Measurements from ENCODE around the gene OR2A7.
"Not testable (repeated sequence)": the region's sequence is repeated elsewhere in the genome, so short reads cannot be mapped to it uniquely, and the experiment has no call there.

Gene OR2A7

DNA sequence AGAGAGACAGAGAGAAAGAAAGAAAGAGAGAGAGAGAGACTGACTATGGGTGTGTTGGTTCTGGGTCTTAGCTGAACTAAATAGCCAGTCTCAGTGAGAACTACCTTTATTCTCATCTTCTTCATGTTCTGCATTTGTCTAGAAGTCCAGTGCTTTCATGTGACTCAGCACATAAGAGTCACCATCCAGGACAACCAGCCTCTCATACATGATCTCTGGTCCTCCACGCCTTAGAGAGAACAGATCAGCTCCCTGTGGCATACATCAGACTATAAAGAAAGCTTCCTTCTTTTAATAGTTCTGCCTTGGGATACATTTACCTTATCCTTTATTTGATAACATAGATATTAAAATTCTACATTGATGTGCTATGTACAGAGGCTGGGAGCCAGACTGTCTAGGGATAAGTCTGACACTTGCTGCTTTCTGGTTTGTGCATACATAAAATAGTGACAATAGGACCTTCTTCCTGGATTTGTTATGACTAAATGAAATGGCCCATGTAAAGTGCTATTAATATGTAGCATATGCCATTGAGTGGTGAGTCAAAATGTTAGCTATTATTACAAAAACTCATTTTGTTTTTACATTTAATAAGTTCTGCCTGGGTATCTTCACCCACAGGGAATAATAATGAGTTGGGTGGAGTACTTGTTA is 16.8 kb downstream of the OR2A7 start:
- DNase-seq: not testable (repeated sequence)

DNA sequence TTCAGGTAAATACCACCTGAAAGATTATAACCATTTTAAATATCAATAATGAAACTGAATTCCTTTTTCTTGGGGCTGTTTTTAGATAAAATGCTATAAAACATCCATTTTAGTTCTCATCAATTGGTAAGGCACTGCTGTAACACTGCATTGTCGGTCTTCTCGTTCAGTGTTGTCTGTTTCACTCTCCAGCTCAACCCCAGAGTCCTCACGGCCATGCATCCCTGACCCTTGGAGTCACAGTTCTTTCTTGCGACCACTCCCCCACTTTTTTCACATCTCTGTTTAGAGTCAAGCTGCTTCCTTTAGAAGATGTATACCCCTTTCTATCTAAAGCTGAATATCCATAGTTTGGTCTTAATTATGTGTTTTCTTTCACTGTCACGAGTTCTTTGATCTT is 17.6 kb downstream of the OR2A7 start:
- not testable (repeated sequence) for DNase-seq

DNA sequence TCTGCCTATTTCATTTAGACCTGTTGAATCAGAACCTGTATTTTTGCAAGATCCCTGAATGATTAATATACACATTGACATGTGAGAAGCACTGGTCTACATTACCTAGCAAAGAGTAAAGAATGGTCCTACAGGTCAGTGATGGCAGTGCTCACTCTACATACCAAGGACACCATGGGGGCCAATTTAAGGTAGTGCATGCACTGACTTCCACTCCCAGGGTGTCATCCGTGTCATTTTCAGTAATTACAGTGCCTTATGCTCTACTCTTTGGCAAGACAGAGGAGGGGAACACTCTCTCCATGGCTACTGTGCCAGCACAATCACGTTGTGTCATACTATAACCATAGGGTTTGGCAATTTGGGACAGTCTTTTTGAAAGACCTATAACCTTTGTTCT is 19.2 kb downstream of the OR2A7 start:
- not testable (repeated sequence) for DNase-seq

DNA sequence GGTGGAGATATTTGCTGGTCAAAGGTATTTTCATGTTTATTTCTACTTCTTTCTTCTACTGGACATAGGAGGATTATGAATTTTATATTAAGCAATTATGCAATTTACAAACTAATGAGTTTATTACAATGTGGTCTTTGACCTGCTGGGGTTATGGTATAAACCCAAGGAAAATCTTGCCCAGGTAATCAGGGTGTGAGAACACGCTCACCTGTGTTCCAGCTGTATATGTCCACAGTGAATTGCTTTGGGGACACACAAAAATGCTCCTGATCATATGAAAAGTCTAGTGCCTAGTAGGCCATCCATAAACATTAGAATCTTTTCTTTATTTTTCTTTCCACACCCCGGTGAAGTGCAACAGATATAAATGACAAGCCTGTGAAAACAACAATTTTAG is 25.2 kb downstream of the OR2A7 start, which contains the start of gene OR2A42:
TSS of gene OR2A42 (minus strand) at position 241 of the 400 bp plus-strand sequence. CDS start 6,762 bp downstream, outside the sequence.
- DNase-seq: not testable (repeated sequence)

DNA sequence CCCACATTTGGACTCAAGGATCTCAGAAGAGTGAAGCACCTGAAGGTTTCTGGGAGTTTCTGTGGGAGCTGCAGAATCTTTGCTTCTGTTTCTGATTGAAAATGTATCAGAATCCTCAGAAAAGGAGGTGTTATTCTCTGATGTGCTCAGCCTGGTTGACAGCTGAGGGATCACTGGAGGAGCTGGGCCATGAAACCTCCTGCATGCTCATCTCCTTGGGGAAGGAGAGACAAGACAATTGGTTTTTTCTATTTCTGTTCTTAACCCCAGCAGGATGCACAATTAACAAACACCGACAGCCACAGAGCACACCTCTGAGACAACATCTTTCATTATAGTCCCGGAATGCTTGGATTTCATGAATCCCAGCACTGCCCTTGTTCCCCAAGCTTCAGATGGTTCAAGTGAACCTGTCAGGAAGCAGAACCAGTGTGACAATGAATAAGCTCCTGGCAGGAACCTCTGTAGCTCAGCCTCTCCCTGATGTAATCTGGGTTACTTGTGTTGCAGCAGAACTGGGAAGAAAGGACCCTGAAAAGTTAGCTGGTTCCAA is 26.0 kb downstream of the OR2A7 start:
- DNase-seq: not testable (repeated sequence)

DNA sequence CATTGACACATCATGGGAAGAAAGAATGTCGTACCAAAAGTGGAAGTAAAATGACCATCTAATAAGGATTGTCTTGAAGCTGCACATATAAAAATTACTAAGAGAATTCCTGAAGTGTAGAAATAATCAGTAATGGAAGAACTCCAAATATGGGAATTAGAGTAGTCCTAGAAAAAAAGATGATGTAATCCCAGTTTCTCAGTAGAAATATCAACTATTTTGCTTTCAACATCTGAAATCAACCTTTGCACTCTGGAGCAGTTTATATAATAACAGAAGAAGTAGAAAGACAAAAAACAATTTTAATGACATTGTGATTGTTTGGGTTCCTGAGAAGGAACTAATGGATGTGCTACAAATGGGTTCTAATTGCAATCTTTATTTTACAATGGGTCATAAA is 31.6 kb downstream of the OR2A7 start:
- DNase-seq: not testable (repeated sequence)

DNA sequence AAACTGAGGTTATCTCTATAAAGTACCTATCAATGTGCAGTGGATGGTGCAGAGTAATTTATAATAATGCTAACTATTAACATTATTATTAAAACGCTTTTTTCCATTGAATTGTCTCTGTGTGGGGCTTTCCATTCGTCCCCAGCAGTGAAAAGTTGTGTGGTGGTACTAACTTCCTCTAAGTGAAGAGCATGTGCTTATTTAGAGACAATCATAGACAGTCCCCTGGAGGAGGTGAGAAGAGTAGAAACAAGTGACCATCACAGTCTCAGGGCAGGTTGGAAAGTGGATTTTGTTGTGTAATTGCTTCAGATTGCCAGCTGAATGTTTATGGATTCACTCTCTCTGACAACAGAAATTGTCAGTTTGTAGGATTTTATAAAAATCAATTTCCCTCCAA is 33.6 kb downstream of the OR2A7 start:
- not testable (repeated sequence) for DNase-seq

DNA sequence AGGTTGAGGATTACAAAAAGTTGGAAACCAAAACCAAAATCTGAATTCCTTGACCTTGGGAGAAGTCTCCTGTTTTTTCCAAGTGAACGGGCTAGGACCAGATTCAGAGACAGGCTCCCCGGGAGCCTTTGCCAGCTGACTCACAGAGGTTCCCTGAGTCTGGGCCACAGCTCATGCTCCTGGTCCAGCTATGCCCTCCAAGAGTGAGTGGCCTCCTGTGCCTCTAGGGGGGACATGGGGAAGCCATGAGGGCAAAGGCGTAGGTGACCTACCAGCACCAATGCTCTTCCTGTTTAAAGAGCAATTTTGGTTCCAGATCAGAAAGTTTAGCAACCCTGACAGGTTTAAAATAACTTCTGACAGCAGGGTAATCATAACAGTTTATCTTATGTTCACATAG is 35.8 kb downstream of the OR2A7 start:
- not testable (repeated sequence) for DNase-seq

DNA sequence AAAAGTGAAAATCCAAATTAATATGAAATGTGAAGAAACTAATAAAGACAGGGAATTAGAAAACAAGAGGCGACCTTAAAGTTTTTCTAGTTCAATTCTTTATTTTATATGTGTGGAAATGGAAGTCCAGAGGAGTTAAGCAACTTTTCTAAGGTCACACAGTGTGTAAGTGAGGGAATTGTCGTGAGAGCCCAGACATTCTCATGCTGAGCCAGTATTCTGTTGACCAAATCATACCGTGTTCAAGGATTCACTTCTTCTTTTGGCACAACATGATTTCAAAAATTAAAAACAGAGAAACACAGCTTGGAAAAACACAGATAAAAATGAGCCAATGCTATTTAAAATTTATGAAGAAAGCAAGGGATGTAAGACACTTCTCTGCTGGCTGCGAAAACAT is 37.7 kb downstream of the OR2A7 start:
- not testable (repeated sequence) for DNase-seq

DNA sequence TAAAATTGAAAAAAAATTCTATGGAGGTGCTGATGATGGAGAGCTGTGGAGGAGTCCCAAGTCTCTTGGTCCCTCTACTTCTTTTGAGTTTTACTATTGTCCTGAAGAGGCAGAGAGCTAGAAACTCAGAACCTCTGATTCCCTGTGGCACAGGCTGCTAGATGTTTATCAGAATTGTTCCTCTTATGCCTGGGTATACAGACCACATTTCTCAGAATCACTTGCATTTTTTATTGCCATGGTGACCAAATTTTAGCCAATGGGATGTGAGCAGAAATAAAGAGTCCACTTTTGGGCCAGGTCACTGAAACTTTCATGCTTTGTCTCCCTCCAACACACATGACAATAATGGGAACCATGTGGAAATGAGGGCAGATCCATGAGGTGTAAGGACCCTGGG is 40.9 kb downstream of the OR2A7 start:
- not testable (repeated sequence) for DNase-seq

DNA sequence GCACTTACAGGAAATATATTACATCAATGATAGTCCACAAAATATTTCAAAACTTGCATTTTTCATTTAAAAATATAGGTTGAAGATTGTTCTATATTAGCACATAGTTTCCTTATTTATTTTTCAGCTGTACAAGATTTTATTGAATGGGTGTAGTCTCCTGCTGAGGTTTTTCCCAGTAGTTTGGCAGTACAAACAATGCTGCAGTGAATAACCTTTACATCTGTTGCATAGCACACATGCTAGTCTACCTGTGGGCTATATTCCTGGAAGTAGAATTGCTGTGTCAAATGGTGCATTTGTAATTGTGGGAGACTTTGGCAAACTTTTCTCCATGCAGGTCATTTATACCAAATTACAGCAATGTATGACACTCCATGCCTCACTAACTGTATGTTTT is 44.1 kb downstream of the OR2A7 start:
- DNase-seq: not testable (repeated sequence)

DNA sequence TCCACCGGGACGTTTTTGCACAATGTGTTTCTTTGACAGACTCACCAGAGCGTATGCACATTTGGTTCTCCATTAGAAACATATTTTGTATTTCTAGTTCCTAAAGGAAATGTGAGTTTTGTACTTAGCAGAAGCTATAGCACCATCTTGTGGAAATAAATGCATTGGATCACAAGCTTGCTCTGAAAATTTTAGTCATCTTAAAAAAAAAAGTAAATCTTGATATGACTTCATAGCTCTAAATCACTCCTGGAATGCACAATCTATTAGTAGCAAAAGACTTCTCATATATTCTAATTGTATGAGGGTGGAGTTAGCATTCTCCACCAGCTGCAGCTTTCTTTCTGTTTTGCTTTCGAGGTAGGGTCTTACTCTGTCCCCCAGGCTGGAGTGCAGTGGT is 45.4 kb downstream of the OR2A7 start:
- not testable (repeated sequence) for DNase-seq

DNA sequence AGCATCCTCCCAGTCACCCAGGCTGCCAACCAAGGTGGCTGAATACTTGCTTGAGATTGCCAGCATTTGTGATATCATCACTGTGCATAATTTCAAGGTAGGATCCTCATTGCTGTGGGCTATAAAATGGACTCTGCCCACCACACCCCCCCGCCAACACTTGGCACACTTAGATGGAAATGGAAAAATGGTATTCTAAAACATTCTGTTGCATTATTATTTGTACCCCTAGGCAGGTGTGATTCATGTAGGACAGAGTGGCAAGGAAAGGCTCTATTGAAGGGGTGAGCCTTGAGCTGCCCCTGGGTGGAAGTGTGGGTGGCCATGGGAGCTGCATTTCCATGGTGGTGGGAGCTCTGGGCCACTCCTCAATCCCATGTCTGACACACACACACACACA is 46.0 kb downstream of the OR2A7 start:
- not testable (repeated sequence) for DNase-seq

DNA sequence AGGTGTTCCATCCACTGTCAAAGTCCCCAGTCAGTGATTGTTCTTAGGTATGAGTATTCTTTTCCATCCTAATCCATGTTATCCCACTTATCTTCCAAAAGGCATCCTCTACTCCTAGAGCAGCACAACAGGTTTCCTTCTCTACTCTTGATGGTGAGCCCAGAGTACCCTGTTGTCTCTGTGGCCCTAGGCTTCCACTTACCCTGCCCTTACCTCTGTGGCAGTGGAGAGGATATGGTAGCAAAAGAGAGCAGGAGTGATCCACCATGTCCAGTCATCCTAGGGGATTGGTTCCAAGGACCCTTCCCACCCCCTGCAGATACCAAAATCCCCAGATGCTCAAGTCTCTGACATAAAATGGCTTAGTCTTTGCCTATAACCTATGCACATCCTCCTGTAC is 47.4 kb downstream of the OR2A7 start:
- not testable (repeated sequence) for DNase-seq
